Panc1 (cell line): Measurements from ENCODE around the gene ARL5C. TPM values are rescaled to one million over a fixed set of nuclear protein-coding genes. Genes with fewer than 3 reads are reported as not detected.

Experiments used
- ATAC-seq: fragments of 200-7000 bp; cut with Tn5 transposase; 2 replicates; pipeline ENCODE4 v1.9.1; 2020; ENCODE audit warnings: mild to moderate bottlenecking, moderate library complexity
- BruUV-seq: library from RNA; stranded (reverse); fragments of 400-500 nt; replicated peaks from 2 replicates; lab custom pipeline; 2021; lab: Mats Ljungman, UMichigan
- CTCF ChIA-PET: fragments of 300-600 bp; sonication (Branson Sonifier 250); formaldehyde crosslinking; loops from one replicate; lab custom pipeline; 2022; ENCODE audit warnings: antibody characterized with exemption; lab: Charles Lee
- POLR2A ChIA-PET: fragments of 300-600 bp; sonication (Branson Sonifier 250); formaldehyde crosslinking; loops from one replicate; lab custom pipeline; 2022; ENCODE audit warnings: antibody characterized with exemption; lab: Charles Lee
- DNase-seq: peaks from one replicate; pipeline ENCODE4 v3.0.0-alpha.2; 2010; ENCODE audit warnings: low read depth, low spot score
- H3K27ac ChIP-seq: 2 replicates; pipeline ENCODE4 v1.5.1; 2011; ENCODE audit warnings: mild to moderate bottlenecking, low read length, inconsistent platforms
- H3K27me3 ChIP-seq: fragments of 200-500 bp; sonication (Bioruptor generic); 2 replicates; pipeline ENCODE4 v1.6.0; 2014; ENCODE audit warnings: low read length, inconsistent platforms; ENCODE audit not compliant: control insufficient read depth, insufficient read depth
- H3K36me3 ChIP-seq: fragments of 200-500 bp; sonication (Bioruptor generic); 2 replicates; pipeline ENCODE4 v1.5.1; 2014; ENCODE audit warnings: inconsistent platforms, mild to moderate bottlenecking, low read length, moderate library complexity; ENCODE audit not compliant: control insufficient read depth, insufficient read depth
- H3K4me1 ChIP-seq: 2 replicates; pipeline ENCODE4 v1.5.1; 2011; ENCODE audit warnings: inconsistent platforms, mild to moderate bottlenecking, low read length, moderate library complexity; ENCODE audit not compliant: control insufficient read depth, insufficient read depth
- H3K4me3 ChIP-seq, 2 experiments: 2 replicates each; pipeline ENCODE4 v1.5.1; 2011 to 2012; ENCODE audit warnings: low read depth in 2 of 2, low read length in 2 of 2, mild to moderate bottlenecking in 2 of 2, inconsistent platforms in 1 of 2, moderate library complexity in 1 of 2
- H3K9me3 ChIP-seq: fragments of 200-500 bp; sonication (Bioruptor generic); 2 replicates; pipeline ENCODE4 v1.5.1; 2014; ENCODE audit warnings: low read depth, mild to moderate bottlenecking, inconsistent platforms, low read length, moderate library complexity; ENCODE audit not compliant: control insufficient read depth, insufficient read depth
- POLR2AphosphoS5 ChIP-seq: IDR thresholded peaks from 2 replicates; pipeline ENCODE4 v1.6.1; 2012; ENCODE audit warnings: mild to moderate bottlenecking, low read depth, low read length, moderate library complexity
- SIN3A ChIP-seq: IDR thresholded peaks from 2 replicates; pipeline ENCODE4 v1.6.1; 2012; ENCODE audit warnings: low read depth, mild to moderate bottlenecking, low read length, moderate library complexity, borderline replicate concordance; ENCODE audit not compliant: insufficient read depth
- TCF7L2 ChIP-seq: IDR thresholded peaks from 2 replicates; pipeline ENCODE4 v1.6.1; 2011; ENCODE audit warnings: mild to moderate bottlenecking, low read depth, low read length, inconsistent platforms
- in situ Hi-C: cut with HindIII; loops from 2 replicates; pipeline ENCODE4 v1.10.0; 2016; ENCODE audit warnings: low sequenced_read_pairs, low pct_unique_long_range_greater_than_20kb
- intact Hi-C: fragments of 100-400 bp; cut with micrococcal nuclease; formaldehyde crosslinking; loops from one replicate; pipeline ENCODE4 v1.10.0; 2022; ENCODE audit not compliant: unreplicated experiment
- total RNA-seq: library from RNA; stranded (reverse); gene quantifications from one replicate; pipeline ENCODE4 v1.2.1, GENCODE V29; 2021; ENCODE audit not compliant: unreplicated experiment
- TF ChIP-seq, protein P1 (sequence below), 2 experiments: IDR thresholded peaks; 2 replicates each; pipeline ENCODE4 v1.6.1; 2011 to 2012; ENCODE audit warnings: low read depth in 2 of 2, control low read depth in 1 of 2, low read length in 1 of 2, mild to moderate bottlenecking in 1 of 2, moderate library complexity in 1 of 2; ENCODE audit not compliant: insufficient read depth in 1 of 2
- TF ChIP-seq, protein P2 (sequence below): fragments of 450-650 bp; IDR thresholded peaks from 2 replicates; pipeline ENCODE4 v1.5.1; 2017; ENCODE audit warnings: mild to moderate bottlenecking

Gene ARL5C
- total RNA-seq, 1 experiment from 2014 or later, result not detected

DNA sequence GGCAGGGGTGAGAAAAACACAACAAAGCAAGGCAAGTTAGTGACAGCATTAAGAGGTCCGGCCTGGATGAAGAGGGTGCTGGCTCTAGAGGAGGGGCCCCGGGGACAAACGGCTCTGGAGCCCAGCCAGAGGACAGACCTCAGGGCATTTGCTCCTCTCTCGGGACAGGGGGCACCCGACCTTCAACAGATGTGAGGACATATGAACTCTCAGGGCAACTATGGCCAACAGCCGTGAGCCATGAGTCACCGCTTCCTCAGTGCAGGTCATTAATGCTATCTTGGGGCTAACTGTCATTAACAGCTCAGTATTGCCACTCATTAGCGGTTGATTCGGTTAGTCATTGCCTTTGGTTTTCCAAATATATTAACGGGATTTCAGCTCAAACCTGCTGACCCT lies 9.7 kb upstream of the ARL5C start:
- H3K9me3 ChIP-seq, result no peaks in the 10 kb centered on the region
- ChIA-PET POLR2A (no interaction called here), CTCF (interaction anchor here (0.7 to 2.2 kb wide), 4 partner anchors 11 to 786 kb away, joined by 5 to 17 read pairs (median 6); no protein-coding TSS in a partner anchor)
- BruUV-seq, result no TSS peak
- intact Hi-C loops, result no loop called here
- H3K27ac ChIP-seq, result no peak overlapping the region
- 0 out of 2 replicates have a peak, but pooled peaks have one; percentile 26 for ATAC-seq
- H3K4me1 ChIP-seq, result peaks cover 3% of the 10 kb centered on the region; the same call in 1 of the 2 replicates
- DNase-seq, result no peak
- no peaks in the 10 kb centered on the region for H3K27me3 ChIP-seq
- in situ Hi-C loops, result no loop called here
- no peak for TF ChIP-seq SIN3A
- TF ChIP-seq, protein P1, sequence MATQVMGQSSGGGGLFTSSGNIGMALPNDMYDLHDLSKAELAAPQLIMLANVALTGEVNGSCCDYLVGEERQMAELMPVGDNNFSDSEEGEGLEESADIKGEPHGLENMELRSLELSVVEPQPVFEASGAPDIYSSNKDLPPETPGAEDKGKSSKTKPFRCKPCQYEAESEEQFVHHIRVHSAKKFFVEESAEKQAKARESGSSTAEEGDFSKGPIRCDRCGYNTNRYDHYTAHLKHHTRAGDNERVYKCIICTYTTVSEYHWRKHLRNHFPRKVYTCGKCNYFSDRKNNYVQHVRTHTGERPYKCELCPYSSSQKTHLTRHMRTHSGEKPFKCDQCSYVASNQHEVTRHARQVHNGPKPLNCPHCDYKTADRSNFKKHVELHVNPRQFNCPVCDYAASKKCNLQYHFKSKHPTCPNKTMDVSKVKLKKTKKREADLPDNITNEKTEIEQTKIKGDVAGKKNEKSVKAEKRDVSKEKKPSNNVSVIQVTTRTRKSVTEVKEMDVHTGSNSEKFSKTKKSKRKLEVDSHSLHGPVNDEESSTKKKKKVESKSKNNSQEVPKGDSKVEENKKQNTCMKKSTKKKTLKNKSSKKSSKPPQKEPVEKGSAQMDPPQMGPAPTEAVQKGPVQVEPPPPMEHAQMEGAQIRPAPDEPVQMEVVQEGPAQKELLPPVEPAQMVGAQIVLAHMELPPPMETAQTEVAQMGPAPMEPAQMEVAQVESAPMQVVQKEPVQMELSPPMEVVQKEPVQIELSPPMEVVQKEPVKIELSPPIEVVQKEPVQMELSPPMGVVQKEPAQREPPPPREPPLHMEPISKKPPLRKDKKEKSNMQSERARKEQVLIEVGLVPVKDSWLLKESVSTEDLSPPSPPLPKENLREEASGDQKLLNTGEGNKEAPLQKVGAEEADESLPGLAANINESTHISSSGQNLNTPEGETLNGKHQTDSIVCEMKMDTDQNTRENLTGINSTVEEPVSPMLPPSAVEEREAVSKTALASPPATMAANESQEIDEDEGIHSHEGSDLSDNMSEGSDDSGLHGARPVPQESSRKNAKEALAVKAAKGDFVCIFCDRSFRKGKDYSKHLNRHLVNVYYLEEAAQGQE (IDR thresholded peaks at IDR 0.05; ENCODE audit: insufficient read depth in 1 of 2, low read depth in 2 of 2, low read length in 1 of 2), result no peak
- no peak for TF ChIP-seq POLR2AphosphoS5
- TF ChIP-seq, protein P2, sequence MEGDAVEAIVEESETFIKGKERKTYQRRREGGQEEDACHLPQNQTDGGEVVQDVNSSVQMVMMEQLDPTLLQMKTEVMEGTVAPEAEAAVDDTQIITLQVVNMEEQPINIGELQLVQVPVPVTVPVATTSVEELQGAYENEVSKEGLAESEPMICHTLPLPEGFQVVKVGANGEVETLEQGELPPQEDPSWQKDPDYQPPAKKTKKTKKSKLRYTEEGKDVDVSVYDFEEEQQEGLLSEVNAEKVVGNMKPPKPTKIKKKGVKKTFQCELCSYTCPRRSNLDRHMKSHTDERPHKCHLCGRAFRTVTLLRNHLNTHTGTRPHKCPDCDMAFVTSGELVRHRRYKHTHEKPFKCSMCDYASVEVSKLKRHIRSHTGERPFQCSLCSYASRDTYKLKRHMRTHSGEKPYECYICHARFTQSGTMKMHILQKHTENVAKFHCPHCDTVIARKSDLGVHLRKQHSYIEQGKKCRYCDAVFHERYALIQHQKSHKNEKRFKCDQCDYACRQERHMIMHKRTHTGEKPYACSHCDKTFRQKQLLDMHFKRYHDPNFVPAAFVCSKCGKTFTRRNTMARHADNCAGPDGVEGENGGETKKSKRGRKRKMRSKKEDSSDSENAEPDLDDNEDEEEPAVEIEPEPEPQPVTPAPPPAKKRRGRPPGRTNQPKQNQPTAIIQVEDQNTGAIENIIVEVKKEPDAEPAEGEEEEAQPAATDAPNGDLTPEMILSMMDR, result no peak
- TF ChIP-seq TCF7L2, result no peak
- no peak overlapping the region for H3K4me3 ChIP-seq
- H3K36me3 ChIP-seq, result no peaks in the 10 kb centered on the region

DNA sequence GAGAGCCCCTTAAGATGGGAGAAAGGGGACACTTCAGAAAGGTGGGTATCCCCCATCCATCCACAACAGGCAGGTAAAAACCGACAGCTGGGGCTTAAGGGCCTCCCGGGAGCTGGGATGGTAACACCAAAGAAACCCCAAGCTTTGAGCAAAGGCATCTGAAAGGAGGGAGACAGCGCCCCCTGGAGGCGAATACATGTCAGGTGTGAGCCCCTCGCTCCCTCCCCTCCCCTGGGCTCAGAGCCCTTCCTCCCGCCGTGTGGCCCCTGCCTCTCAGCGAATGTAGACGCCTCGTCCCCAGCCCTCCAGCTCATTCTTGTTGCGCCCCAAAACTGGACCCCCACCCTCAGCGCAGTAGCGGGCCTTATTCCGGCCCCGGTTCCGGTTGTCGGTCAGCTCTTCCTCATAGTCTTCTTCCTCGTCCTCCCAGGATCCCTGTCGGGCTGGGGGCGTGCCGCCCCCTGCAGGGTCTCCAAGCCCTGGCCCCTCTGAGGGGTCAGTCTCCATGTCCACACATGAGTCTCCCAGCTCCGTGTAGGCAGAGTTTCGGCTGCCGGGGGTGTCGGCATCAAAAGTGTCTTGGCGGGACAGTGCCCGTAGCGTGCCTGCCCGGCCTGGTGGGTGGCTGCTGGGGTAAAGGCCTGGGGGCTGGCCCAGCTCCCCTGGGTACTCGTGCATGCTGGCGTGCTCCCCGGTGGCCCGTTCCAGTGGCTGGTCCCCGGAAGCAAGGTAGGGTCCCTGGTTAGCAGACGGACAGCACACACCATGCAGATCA lies 9.1 kb upstream of the ARL5C start:
- H3K27ac ChIP-seq, result no peak overlapping the region
- H3K4me1 ChIP-seq, result peaks cover 3% of the 10 kb centered on the region; the same call in 1 of the 2 replicates
- ChIA-PET CTCF (interaction anchor here (0.5 to 2.2 kb wide), 11 partner anchors 8 to 786 kb away, joined by 3 to 17 read pairs (median 5); no protein-coding TSS in a partner anchor), POLR2A (no interaction called here)
- TF ChIP-seq TCF7L2, result no peak
- TF ChIP-seq, protein P2, result peak; percentile 80
- no peaks in the 10 kb centered on the region for H3K9me3 ChIP-seq
- ATAC-seq (peak; percentile 62; the same call in 1 of the 2 replicates), DNase-seq (no peak)
- in situ Hi-C loops, result no loop called here
- intact Hi-C loops, result no loop called here
- no TSS peak for BruUV-seq
- H3K4me3 ChIP-seq, result no peak overlapping the region
- H3K27me3 ChIP-seq, result no peaks in the 10 kb centered on the region
- H3K36me3 ChIP-seq, result no peaks in the 10 kb centered on the region
